Nephron progenitor cell (in vitro differentiated cells): ENCODE data around the gene GALNT6.
"Not testable (repeated sequence)": the region's sequence is repeated elsewhere in the genome, so short reads cannot be mapped to it uniquely, and the experiment has no call there.

Experiments used
- DNase-seq: peaks from one replicate; pipeline ENCODE4 v3.0.0; 2021
- H3K27ac Mint-ChIP-seq: 2 replicates; pipeline ENCODE4 v1.8.0; 2021; ENCODE audit warnings: mild to moderate bottlenecking, moderate library complexity, mixed read lengths
- H3K27me3 Mint-ChIP-seq: 2 replicates; pipeline ENCODE4 v1.8.0; 2021; ENCODE audit warnings: mild to moderate bottlenecking, low read depth, mixed read lengths; ENCODE audit not compliant: poor library complexity
- H3K36me3 Mint-ChIP-seq: 2 replicates; pipeline ENCODE4 v1.8.0; 2021; ENCODE audit warnings: low read depth, mixed read lengths
- H3K4me1 Mint-ChIP-seq: 2 replicates; pipeline ENCODE4 v1.8.0; 2021; ENCODE audit warnings: mixed read lengths
- H3K4me3 Mint-ChIP-seq: 2 replicates; pipeline ENCODE4 v1.8.0; 2021; ENCODE audit warnings: mild to moderate bottlenecking, moderate library complexity, mixed read lengths
- H3K9me3 Mint-ChIP-seq: 2 replicates; pipeline ENCODE4 v1.8.0; 2021; ENCODE audit warnings: mild to moderate bottlenecking, moderate library complexity, mixed read lengths
- CTCF ChIP-seq: fragments of 200-600 bp; sonication (generic); IDR thresholded peaks from 2 replicates; pipeline ENCODE4 v1.5.0; 2021; ENCODE audit warnings: antibody characterized with exemption

The GALNT6 gene

DNA sequence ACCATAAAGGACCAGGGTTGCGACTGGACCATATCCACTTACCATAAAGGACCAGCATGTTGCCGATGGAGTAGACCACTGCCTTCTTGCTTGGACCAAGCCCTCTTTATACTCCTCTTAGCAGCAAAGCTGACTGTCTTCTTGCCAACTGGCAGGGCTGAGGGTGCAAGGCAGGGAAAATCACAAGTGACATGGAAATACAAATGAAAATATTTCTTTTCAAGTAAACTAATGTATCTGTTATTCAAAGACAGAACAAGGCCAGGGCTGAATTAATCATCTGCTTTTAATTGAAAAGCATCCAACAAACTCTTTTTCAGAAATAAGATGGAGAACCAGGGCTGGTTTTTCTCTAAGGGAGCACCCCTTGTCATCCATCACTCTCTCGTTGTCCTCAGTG is 44.6 kb downstream of the GALNT6 start, which contains the start of gene CELA1:
Gene CELA1 (minus strand): TSS at position 99 of the 400 bp plus-strand sequence. CDS start 41 bp downstream, at position 58.
- DNase-seq = no peak
- Mint-ChIP-seq H3K4me3 (no peak within 1 kb of the TSS), H3K36me3 (no peaks in the 10 kb centered on the region), H3K27me3 (peaks cover 8% of the 10 kb centered on the region), H3K9me3 (no peaks in the 10 kb centered on the region), H3K4me1 (peaks cover 25% of the 10 kb centered on the region), H3K27ac (no peak within 1 kb of the TSS)
- TF ChIP-seq CTCF = no peak

DNA sequence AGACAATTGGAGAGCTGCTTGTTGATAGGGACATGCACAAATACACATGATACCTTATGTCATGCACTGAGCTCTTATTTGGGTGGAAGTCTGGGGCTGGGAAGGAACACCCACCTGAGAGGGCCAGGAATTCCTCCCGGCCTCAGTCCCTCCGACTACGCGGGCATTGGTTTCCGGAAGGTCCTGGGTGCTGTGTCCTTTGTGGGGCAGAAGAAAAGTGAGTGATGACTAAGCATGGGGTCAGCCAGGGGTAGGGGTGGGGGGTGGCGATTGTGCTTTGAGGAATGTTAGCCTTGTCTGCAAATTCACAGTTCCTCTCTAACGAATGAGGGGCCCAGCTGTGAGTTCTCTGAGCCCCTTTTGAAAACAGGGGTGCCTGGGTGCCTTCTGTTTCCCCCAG is 45.5 kb downstream of the GALNT6 start:
- Mint-ChIP-seq H3K27me3 (peaks cover 8% of the 10 kb centered on the region), H3K4me1 (peaks cover 30% of the 10 kb centered on the region), H3K9me3 (no peaks in the 10 kb centered on the region), H3K27ac (no peak overlapping the region), H3K36me3 (no peaks in the 10 kb centered on the region), H3K4me3 (no peak overlapping the region)
- no peak for DNase-seq
- no peak for TF ChIP-seq CTCF

DNA sequence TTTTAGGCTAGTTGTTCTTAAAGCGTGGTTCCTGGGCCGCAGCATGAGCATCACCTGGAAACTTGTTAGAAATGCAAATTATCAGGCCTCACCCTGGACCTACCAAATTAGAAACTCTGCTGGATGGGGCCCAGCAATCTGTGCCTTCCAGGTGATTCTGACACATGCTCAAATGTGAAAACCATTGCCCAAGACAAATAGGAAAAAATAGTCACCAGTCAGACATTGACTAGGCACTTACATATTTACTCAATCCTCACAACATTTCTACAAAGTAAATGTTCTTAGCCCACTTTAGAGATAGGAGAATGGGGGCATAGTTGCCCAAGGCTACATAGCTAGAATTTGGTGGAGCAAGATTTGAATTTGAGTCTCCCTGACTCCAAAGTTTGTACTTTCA is 48.0 kb downstream of the GALNT6 start:
- Mint-ChIP-seq H3K9me3 (no peaks in the 10 kb centered on the region), H3K27me3 (peaks cover 15% of the 10 kb centered on the region), H3K27ac (no peak overlapping the region), H3K4me3 (no peak overlapping the region), H3K4me1 (peaks cover 30% of the 10 kb centered on the region), H3K36me3 (no peaks in the 10 kb centered on the region)
- TF ChIP-seq CTCF = no peak
- DNase-seq = no peak

DNA sequence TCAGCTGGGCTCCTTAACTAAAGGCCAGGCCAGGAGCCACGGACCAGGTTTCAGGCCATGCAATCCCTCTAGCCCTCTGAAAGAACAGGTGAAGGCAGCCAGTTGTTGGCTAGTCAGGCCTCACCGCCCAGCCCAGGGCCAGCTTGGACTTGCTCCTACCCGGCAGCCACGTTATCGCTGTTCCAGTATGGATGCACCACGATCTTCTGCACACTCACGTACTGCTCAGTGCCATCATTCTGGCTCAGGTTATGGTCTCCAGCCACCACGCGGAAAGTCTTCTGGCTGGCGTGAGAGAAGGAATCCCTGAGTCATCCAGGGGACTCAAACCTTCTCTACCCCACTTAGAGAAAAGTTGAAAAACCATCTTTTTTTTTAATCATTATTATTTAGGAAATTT is 48.8 kb downstream of the GALNT6 start:
- no peak for TF ChIP-seq CTCF
- H3K4me1 Mint-ChIP-seq = peaks cover 30% of the 10 kb centered on the region
- H3K27ac Mint-ChIP-seq = no peak overlapping the region
- H3K36me3 Mint-ChIP-seq = no peaks in the 10 kb centered on the region
- H3K4me3 Mint-ChIP-seq = no peak overlapping the region
- no peak for DNase-seq
- peaks cover 17% of the 10 kb centered on the region for H3K27me3 Mint-ChIP-seq
- no peaks in the 10 kb centered on the region for H3K9me3 Mint-ChIP-seq

DNA sequence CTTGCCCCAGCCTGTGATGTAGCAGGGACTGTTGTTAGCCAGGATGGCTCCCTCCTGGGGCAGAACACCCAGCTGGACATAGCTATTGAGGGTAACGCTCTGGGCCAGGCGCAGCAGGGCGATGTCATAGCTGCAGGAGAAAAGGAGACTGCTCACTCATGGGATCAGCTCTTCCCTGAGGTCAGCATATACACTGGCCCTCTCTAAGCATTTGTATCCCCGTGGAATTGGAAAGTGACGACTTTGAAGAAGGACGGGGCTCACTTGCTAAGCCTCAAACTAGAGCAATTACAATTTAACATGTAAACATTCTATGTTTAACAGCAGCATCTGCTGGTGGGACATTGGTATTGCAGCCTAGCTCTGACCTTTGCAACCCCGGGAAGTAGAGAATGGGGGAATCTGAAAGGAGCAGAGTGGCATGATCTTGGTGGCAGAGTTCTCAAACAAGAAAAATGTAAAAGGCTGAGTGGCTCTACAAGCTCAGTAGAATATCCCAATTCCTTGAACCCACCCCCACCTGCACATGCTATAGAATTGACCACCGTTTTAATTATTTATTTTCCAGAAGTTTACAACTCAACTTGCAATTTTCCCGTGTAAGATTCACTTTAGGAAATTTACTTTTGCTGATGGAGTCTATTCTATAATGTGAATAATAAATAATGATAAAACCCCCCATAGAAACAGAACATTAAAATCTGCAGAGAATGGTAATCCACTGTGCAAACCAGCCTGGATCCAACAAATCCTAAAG is 49.8 kb downstream of the GALNT6 start:
- Mint-ChIP-seq H3K36me3 (no peaks in the 10 kb centered on the region), H3K27ac (no peak overlapping the region), H3K4me1 (peaks cover 27% of the 10 kb centered on the region), H3K27me3 (peaks cover 11% of the 10 kb centered on the region), H3K4me3 (no peak overlapping the region), H3K9me3 (no peaks in the 10 kb centered on the region)
- TF ChIP-seq CTCF = peak; percentile 96
- peak; percentile 71 for DNase-seq

GRCh38 chr12:51339750-51340149 is 51.5 kb downstream of the GALNT6 start:
- no peak for DNase-seq
- Mint-ChIP-seq H3K4me3 (no peak overlapping the region), H3K27ac (no peak overlapping the region), H3K4me1 (peaks cover 22% of the 10 kb centered on the region), H3K27me3 (peaks cover 15% of the 10 kb centered on the region), H3K9me3 (no peaks in the 10 kb centered on the region), H3K36me3 (no peaks in the 10 kb centered on the region)
- no peak for TF ChIP-seq CTCF

DNA sequence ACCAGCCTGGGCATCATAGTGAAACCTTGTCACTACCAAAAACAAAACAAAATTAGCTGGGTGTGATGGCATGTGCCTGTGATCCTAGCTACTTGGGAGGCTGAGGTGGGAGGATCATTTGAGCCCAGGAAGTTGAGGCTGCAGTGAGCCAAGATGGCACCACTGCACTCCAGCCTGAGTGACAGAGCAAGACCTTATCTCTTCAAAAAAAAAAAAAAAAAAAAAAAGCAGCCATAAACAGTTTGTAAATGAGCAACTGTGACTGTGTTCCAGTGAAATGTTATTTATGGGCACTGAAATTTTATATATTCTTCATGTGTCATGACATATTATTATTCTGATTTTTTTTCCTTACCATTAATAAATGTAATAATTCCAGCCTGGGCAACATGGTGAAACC is 53.9 kb downstream of the GALNT6 start:
- H3K4me3 Mint-ChIP-seq, H3K36me3 Mint-ChIP-seq, H3K27ac Mint-ChIP-seq, DNase-seq, H3K9me3 Mint-ChIP-seq: not testable (repeated sequence)
- H3K27me3 Mint-ChIP-seq = peaks cover 21% of the 10 kb centered on the region
- H3K4me1 Mint-ChIP-seq = peaks cover 17% of the 10 kb centered on the region
